Transverse colon (tissue), 4 donors: ENCODE results near the gene KCNH2.

Experiments
- EP300 ChIP-seq: sonication (generic); formaldehyde crosslinking; IDR thresholded peaks from one replicate; pipeline ENCODE4 v1.6.1; 2017; ENCODE audit warnings: antibody characterized with exemption, low read depth
- POLR2A ChIP-seq: fragments of 450-650 bp; IDR thresholded peaks from one replicate; pipeline ENCODE4 v1.6.1; 2016; ENCODE audit warnings: antibody characterized with exemption, mild to moderate bottlenecking, moderate library complexity
- POLR2AphosphoS5 ChIP-seq, 3 donors: sonication (generic); formaldehyde crosslinking; IDR thresholded peaks; one replicate each; pipeline ENCODE4 v1.6.1; 2016; ENCODE audit warnings: antibody characterized with exemption in 3 of 3
- TF ChIP-seq, protein P1 (sequence below), 5 experiments: fragments of 200-600 bp in 3 of 5; fragments of 450-650 bp in 2 of 5; sonication (generic) in 3 of 5; IDR thresholded peaks; 1 replicate in 2 of 5; 2 replicates in 3 of 5; pipeline ENCODE4 v1.5.1; 2016 to 2017; ENCODE audit warnings: antibody characterized with exemption in 5 of 5, inconsistent platforms in 3 of 5, mild to moderate bottlenecking in 2 of 5, moderate library complexity in 1 of 5

DNA sequence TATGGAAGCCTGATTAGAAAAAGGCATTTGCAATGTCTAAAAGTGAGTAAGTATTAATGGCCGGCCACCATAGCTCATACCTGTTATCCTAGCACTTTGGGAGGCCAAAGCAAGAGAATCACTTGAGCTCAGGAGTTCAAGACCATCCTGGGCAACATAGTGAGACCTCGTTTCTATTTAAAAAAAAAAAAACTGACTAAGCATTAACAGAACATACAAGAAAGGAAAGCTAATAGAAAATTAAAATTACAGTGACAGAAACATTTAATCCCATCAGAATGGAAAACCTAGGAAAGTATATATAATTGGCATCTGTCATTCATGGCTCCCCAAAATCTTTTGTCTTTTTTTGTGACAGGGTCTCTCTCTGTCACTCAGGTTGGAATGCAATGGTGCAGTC, 69.9 kb downstream of the KCNH2 start:
- TF ChIP-seq, protein P1, sequence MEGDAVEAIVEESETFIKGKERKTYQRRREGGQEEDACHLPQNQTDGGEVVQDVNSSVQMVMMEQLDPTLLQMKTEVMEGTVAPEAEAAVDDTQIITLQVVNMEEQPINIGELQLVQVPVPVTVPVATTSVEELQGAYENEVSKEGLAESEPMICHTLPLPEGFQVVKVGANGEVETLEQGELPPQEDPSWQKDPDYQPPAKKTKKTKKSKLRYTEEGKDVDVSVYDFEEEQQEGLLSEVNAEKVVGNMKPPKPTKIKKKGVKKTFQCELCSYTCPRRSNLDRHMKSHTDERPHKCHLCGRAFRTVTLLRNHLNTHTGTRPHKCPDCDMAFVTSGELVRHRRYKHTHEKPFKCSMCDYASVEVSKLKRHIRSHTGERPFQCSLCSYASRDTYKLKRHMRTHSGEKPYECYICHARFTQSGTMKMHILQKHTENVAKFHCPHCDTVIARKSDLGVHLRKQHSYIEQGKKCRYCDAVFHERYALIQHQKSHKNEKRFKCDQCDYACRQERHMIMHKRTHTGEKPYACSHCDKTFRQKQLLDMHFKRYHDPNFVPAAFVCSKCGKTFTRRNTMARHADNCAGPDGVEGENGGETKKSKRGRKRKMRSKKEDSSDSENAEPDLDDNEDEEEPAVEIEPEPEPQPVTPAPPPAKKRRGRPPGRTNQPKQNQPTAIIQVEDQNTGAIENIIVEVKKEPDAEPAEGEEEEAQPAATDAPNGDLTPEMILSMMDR (IDR thresholded peaks at IDR 0.05) = no peak
- no peak for TF ChIP-seq EP300
- TF ChIP-seq POLR2A = no peak
- TF ChIP-seq POLR2AphosphoS5 (IDR thresholded peaks at IDR 0.05) = no peak
